IPS-20b (cell line): ENCODE measurements around the gene GPC1.

ENCODE experiments used
- H3K27ac ChIP-seq: one replicate; pipeline ENCODE4 v1.5.1; 2013; ENCODE audit warnings: low read length
- H3K27me3 ChIP-seq: 2 replicates; pipeline ENCODE4 v1.6.1; 2013; ENCODE audit warnings: mild to moderate bottlenecking, low read length, inconsistent platforms; ENCODE audit not compliant: insufficient read depth
- H3K36me3 ChIP-seq: 2 replicates; pipeline ENCODE4 v1.6.1; 2013; ENCODE audit warnings: low read depth, mild to moderate bottlenecking, inconsistent platforms, low read length, moderate library complexity; ENCODE audit not compliant: insufficient read depth
- H3K4me1 ChIP-seq: 2 replicates; pipeline ENCODE4 v1.6.1; 2013; ENCODE audit warnings: mild to moderate bottlenecking, control low read depth, inconsistent platforms, low read length, moderate library complexity; ENCODE audit not compliant: insufficient read depth
- H3K4me3 ChIP-seq: 2 replicates; pipeline ENCODE4 v1.5.1; 2013; ENCODE audit warnings: mild to moderate bottlenecking, low read length, inconsistent platforms
- H3K9ac ChIP-seq: 2 replicates; pipeline ENCODE4 v1.6.1; 2013; ENCODE audit warnings: low read depth, mild to moderate bottlenecking, inconsistent platforms, low read length, moderate library complexity
- H3K9me3 ChIP-seq: 2 replicates; pipeline ENCODE4 v1.6.1; 2013; ENCODE audit warnings: mild to moderate bottlenecking, low read depth, low read length, inconsistent platforms; ENCODE audit not compliant: insufficient read depth

GPC1 gene

DNA sequence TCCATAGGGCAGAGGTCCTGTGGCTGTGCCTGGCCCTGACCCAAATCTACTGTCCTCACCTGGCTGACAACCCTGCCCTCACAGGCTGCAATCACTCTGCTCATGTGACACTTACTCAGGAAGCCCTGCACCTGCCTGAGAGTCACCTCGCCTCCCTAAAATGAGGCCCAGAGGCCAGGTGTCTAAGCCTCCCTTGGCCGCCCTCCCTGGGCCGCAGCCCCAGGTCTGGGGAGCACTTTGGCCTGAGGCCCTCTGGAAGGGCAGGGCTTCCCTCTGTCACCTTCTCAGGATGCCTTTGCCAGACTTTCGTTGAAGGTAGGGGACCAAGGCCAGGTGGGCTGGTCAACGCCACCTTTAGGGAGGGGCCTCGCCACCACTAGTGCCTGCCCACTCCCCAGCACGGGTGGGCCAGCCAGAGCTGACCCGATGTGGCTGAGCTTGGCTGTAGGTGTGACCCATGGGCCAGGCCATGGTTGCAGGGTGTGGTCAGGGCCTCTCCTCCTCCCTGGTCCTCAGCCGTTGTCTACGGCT lies 6.1 kb upstream of the GPC1 start:
- Histone ChIP-seq H3K4me3 (no peak overlapping the region), H3K9me3 (no peaks in the 10 kb centered on the region), H3K9ac (no peak overlapping the region), H3K4me1 (peaks cover 2% of the 10 kb centered on the region; the same call in 1 of the 2 replicates), H3K27me3 (peaks cover 21% of the 10 kb centered on the region), H3K36me3 (no peaks in the 10 kb centered on the region), H3K27ac (no peak overlapping the region)

DNA sequence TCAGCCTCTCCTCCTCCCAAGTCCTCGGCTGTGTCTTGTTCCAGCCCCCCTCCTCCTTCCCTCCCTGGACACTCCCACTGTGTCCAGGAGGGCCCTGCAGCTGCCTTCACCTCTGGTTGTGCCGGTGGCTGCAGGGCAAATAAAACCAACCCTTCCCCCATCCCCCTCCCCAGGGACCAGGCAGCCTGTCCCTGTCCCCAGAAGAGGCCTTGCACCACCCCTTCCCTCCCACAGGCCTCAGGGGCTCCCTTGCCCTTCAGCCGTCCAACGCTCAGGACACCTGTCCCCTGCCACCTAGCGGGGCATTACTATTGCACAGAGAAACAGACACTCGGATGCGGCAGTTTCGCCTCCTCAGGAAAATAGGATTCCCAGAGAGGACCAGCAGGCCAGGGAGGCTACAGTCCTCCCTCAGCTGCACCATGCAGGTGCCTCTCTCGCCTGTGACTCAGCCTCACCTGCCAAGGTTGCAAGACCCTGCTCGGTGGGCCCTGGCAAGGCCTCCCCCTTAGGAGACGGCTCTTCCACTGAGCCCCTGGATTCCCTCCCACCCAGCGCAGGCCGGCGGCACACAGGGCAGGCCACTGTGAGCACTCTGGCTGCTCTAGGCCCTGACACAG lies 5.5 kb upstream of the GPC1 start:
- Histone ChIP-seq H3K4me3 (no peak overlapping the region), H3K4me1 (peaks cover 3% of the 10 kb centered on the region; the same call in 1 of the 2 replicates), H3K9me3 (no peaks in the 10 kb centered on the region), H3K27ac (no peak overlapping the region), H3K9ac (no peak overlapping the region), H3K36me3 (no peaks in the 10 kb centered on the region), H3K27me3 (peaks cover 24% of the 10 kb centered on the region)

DNA sequence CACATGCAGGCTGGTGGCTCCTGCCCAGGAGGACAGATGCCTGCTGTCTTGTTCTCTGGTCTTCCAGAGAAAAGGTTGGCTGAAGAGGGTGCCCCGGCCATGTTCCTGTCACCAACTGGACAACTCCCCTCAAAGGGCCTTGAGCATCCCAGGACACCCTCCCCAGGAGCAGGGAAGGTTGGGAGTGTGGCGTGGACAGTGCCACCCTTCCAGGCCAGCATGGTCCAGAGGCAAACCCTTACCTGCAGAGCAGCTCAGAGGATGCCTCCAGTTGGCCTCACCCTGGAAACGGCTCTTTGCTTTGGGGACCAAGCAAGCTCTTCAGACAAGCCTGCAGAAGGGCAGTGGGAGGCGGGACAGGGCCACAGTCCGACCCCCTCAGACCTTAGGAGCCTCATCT lies 4.9 kb upstream of the GPC1 start:
- H3K4me1 ChIP-seq, result peaks cover 3% of the 10 kb centered on the region; the same call in 1 of the 2 replicates
- H3K9me3 ChIP-seq, result no peaks in the 10 kb centered on the region
- H3K36me3 ChIP-seq, result no peaks in the 10 kb centered on the region
- H3K4me3 ChIP-seq, result no peak overlapping the region
- peaks cover 24% of the 10 kb centered on the region for H3K27me3 ChIP-seq
- H3K27ac ChIP-seq, result no peak overlapping the region
- no peak overlapping the region for H3K9ac ChIP-seq

DNA sequence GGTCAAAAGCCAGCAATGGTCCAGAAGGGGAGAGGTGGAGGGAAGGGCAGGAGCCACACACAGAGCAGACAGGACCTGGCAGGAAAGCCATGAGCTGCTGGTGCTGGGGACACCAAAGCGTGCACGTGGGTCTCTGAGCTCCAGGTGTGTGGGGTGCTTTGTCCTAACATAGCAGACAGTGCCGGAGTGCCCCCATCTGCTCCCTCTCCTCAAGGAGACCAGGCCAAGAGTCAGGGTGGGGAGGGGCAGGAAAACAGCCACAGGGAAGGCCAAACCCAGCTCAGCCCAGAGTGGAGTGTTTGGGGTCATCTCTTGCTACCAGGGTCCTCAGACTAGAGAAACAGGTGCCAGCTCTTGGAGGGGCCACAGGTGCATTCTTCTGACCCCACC lies 4.2 kb upstream of the GPC1 start:
- H3K9me3 ChIP-seq, result no peaks in the 10 kb centered on the region
- no peak overlapping the region for H3K4me3 ChIP-seq
- no peaks in the 10 kb centered on the region for H3K36me3 ChIP-seq
- no peak overlapping the region for H3K9ac ChIP-seq
- H3K27me3 ChIP-seq, result peaks cover 24% of the 10 kb centered on the region
- peaks cover 3% of the 10 kb centered on the region; the same call in 1 of the 2 replicates for H3K4me1 ChIP-seq
- H3K27ac ChIP-seq, result no peak overlapping the region

DNA sequence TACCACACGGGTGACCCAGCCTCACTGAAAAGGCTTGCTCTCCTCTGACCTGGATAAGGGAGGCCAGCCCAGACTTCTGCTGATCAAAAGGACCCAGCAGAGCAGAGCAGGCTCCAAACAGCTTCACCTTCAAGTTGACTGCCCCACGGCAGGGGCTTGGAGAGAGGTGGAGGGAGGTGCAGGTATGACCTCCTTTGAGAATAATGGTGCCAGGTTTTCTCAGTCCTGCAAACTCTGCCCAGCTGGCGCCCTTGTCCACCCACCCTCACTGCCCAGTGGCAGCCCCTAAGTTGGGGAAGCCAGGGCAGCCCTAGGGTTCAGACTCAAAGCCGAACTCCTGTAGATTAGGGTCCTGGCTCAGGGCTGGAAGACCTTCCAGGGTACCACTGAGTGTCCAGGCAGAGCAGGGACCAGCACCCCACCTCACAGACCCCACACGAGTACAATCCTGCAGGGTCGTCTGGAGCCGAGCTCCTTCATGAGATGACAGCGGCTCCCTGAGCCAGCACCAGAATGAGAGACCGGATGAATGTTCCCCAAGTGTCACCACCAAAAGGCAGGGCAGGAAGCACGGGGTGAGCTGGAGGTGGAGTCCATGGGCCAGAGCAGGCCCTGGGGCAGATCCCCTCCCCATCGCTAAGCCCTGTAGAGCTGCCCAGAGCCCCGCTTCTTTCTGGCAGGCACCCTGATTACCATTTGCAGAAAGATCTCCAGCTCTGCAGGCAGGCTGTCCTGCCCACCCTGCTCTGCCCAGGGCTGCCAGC lies 3.6 kb upstream of the GPC1 start:
- H3K4me1 ChIP-seq, result peaks cover 3% of the 10 kb centered on the region; the same call in 1 of the 2 replicates
- H3K27me3 ChIP-seq, result peaks cover 30% of the 10 kb centered on the region
- no peak overlapping the region for H3K27ac ChIP-seq
- H3K4me3 ChIP-seq, result no peak overlapping the region
- no peaks in the 10 kb centered on the region for H3K9me3 ChIP-seq
- no peak overlapping the region for H3K9ac ChIP-seq
- H3K36me3 ChIP-seq, result no peaks in the 10 kb centered on the region

DNA sequence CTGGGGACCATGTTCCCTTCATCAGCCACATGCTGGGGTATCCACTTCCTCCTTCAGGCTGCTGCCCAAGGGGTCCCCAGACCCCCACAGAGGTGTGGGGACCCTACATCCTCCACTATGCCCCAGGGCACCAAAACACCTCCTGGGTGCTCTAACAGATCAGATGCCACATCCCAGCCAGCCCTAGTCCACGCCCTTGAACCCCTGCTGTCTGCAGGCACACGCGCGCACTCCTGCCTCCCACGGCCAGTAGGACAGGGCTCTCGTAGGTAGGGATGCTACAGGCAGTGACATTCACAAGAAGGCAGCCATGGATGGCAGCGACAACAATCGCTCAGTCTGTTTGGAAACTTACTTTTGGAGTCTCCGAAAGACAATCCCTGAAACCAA lies 3.0 kb upstream of the GPC1 start:
- H3K4me3 ChIP-seq, result no peak overlapping the region
- H3K27ac ChIP-seq, result no peak overlapping the region
- no peak overlapping the region for H3K9ac ChIP-seq
- H3K9me3 ChIP-seq, result no peaks in the 10 kb centered on the region
- H3K36me3 ChIP-seq, result no peaks in the 10 kb centered on the region
- H3K4me1 ChIP-seq, result peaks cover 3% of the 10 kb centered on the region; the same call in 1 of the 2 replicates
- H3K27me3 ChIP-seq, result peaks cover 36% of the 10 kb centered on the region

DNA sequence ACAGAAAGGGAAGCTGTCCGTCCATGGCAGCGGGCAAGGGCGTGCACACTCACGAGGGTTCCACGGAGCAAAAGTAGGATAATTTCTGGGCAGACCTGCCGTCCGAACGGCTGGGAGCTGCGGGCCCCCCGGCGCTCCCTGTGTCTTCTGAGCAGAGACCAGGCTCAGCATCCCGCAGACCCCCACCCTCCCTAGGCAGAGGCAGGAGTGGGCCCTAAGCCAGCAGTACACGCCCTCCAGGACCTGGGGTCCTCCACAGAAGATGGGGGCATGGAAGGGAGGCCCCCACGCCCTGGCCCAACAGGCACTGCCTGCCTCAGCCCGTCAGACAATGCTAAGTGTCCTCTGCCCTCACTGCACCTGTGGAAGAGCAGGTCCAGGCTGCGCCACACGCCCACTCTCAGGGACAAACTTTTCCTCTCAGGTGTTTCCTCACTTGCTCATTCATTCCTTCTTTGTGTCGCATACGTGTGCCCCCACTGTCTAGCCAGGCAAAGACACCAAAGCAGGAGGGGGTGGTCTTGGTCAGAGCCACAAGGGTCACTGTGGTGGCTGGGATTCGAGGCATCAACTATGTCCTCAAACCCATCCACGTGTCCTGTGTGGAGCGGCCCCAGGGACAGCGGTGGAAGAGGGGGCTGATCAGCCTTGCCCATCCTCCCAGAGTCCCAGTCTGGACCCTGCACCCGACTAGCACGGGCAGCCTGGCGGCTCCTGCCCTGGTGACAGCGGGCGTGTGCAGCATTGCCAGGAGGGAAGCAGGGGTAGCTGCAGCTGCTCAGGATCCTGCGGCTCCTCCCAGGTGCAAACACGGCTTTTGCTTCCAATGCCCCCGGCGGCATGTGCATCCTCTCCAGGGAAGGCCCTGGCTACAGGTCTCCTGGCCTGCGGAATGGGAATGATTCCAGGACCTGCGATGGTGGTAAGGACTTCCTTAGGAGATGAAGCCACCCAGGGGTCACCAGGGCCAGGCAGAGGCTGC lies 2.4 kb upstream of the GPC1 start:
- no peak overlapping the region for H3K9ac ChIP-seq

DNA sequence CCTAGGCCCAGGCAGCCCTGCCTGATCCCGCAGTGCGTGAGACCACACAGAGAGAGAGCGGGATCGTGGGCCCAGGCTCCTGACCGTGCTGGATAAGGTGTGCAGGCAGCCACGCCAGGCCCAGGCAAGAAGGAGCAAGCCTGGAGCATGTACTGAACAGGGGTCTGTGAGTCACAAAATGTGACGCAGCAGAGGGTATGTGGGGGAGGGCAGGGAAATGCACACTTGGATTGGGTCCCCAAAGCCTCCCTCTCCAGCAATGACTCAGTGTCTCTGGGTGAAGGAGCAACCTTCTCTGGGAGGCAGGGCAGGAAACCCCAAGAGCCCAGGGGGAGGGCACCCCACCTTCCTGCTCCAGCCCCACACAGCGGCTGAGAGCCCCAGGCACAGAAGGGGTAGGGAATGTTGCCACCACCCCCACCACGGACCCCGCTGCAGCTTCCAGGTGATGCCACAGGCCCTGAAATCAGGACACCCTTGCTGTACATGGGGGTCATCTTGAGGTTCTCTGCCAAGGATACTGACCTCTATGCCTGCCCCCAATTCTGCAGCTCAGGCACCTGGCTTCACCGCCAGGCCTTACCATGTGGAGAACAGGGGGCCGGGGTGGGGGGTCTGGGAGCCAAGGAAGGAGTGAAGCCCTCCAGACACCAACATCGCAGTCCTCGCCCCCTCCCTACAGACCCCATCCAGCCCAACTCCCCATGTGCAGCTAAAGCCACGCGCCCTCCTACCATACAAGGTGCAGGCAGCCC lies 1.3 kb upstream of the GPC1 start:
- Histone ChIP-seq H3K27me3 (peaks cover 47% of the 10 kb centered on the region), H3K4me1 (peaks cover 3% of the 10 kb centered on the region; the same call in 1 of the 2 replicates), H3K36me3 (no peaks in the 10 kb centered on the region), H3K27ac (no peak overlapping the region), H3K9ac (peak overlapping the region; percentile 66; the same call in 1 of the 2 replicates), H3K9me3 (no peaks in the 10 kb centered on the region), H3K4me3 (peak overlapping the region; percentile 82)

More for the DNA sequence above, 2.4 kb upstream of the GPC1 start:
- Histone ChIP-seq H3K36me3 (no peaks in the 10 kb centered on the region), H3K4me1 (peaks cover 3% of the 10 kb centered on the region; the same call in 1 of the 2 replicates), H3K27ac (no peak overlapping the region), H3K27me3 (peaks cover 43% of the 10 kb centered on the region), H3K9me3 (no peaks in the 10 kb centered on the region), H3K4me3 (no peak overlapping the region)

DNA sequence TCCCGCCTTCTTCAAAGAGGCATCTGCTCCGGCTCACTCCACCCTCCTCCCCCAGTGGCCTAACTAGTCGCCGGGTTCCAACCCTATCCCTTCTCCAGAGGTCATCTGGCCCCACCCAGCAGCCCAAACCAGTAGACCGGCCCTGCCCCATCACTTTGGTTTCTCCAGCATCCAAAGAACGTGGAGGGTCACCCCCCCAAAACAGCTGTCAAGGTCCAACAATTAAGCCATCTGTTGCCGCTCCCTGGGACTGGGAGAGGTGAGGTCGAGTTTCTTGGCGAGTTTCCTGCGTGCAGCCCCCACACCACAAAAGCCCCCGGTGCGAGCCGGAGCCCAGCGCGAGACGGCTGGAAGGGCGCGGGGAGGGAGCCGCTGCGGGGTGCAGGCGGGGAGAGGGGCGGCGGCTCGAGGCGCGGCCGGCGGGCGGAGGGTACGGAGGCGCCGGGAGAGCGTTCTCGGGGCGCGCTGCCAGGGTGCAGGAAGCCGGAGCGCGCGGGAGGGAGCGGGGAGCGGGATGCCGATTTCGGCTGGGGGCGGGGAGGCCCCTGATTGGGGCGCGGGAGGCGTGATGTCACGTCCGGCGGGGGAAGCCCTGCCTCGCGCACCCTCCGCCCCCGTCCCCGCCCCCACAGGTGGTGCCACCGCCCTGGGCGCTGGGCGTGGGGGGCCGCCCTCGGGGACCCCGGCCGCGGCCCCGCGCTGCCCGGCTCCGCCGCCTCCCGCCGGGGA lies 571 bp upstream of the GPC1 start:
- Histone ChIP-seq H3K27ac (no peak overlapping the region), H3K9ac (peak overlapping the region; percentile 66; the same call in 1 of the 2 replicates), H3K4me3 (peak overlapping the region; percentile 82), H3K36me3 (no peaks in the 10 kb centered on the region), H3K27me3 (peaks cover 47% of the 10 kb centered on the region), H3K4me1 (peaks cover 3% of the 10 kb centered on the region; the same call in 1 of the 2 replicates), H3K9me3 (no peaks in the 10 kb centered on the region)

DNA sequence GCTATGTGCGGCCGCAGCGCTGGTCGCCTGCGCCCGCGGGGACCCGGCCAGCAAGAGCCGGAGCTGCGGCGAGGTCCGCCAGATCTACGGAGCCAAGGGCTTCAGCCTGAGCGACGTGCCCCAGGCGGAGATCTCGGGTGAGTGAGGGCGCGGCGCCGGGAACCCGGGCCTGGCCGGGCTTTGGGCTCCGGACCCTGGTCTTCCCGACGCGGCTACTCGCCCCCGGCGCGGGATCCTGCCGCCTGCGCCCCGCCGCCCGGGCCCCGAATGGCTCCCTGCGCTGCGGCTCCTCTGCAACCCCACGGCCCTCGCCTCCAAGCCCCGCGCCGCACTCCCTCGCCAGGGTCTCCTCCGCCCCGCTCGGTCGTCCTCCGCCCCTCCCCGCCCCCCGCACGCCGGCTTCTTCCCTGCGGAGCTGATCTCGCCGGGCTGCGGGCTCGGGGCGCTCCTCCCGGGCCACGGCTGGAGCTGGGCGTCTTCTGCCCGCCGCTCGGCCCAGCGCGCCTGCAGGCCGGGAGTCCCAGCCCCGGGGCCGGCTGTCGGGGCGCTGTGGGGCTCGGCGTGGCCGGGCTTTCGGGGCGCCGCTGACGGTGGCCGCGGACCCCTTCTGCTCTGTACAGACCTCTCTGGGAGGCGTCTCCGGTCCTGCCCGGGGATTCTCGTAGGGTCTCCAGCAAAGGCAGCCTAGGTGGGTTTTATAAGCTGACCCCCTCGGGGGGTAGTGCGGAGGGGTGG lies 652 bp downstream of the GPC1 start:
- H3K9me3 ChIP-seq, result no peaks in the 10 kb centered on the region
- H3K9ac ChIP-seq, result no peak overlapping the region; the same call in 1 of the 2 replicates
- no peak overlapping the region for H3K27ac ChIP-seq
- peak overlapping the region; percentile 68; the same call in 1 of the 2 replicates for H3K4me3 ChIP-seq
- H3K36me3 ChIP-seq, result no peaks in the 10 kb centered on the region
- peaks cover 47% of the 10 kb centered on the region for H3K27me3 ChIP-seq
- H3K4me1 ChIP-seq, result peaks cover 3% of the 10 kb centered on the region; the same call in 1 of the 2 replicates
